ENCODE results near the gene PRKG1.

GRCh38 chr10:51035344-51035743, 38.9 kb upstream of the PRKG1 start:
- TF ChIP-seq CTCF (conservative IDR thresholded peaks at IDR 0.05; ENCODE audit: low read depth, low read length) (no peak), EZH2 (IDR thresholded peaks at IDR 0.05; ENCODE audit: low read length, unreplicated experiment) (no peak), EZH2phosphoT487 (IDR thresholded peaks at IDR 0.05; ENCODE audit: borderline replicate concordance, low read length) (no peak)
